ENCODE results near the gene ROMO1.

GRCh38 chr20:35702824-35703695, 3.9 kb downstream of the ROMO1 start:
- TF ChIP-seq POLR2A (IDR thresholded peaks at IDR 0.05) (no peak), CTCF (IDR thresholded peaks at IDR 0.05) (no peak), POLR2AphosphoS5 (IDR thresholded peaks at IDR 0.05) (no peak)

Data from prostate gland (tissue), 2 donors.